Stimulated activated CD8-positive, alpha-beta memory T cell treated with anti-CD3 and anti-CD28 coated beads, Interleukin-15, amount 100 ng/mL, for 4 hours (primary cell): ENCODE results near the gene IRX1.

Experiments used
- DNase-seq, 2 donors: peaks; one replicate each; pipeline ENCODE4 v3.0.0-alpha.2; 2020; ENCODE audit warnings: low read depth in 2 of 2

IRX1 gene

DNA sequence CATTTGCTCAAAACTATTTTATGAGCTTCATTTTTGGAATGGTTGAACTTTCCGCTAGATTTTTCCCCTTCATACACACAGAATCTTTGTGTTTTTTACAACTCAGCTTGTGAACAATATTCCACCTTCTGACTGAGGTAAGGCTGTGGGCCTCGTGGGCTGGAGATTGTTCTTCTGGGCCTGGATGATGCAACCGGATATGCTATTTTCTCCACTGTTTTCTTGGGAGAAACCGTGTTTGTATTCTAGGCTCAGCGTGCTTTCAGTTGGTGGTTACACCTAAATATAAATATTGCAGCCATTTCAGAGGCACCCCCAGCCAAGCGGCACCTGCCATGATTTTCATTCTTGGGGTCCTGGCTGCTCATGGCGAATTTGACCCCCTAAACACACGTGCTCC lies 55.2 kb downstream of the IRX1 start:
- DNase-seq: no peak
